ENCODE data around the gene SCGB1C2.

- no peak for TF ChIP-seq CTCF (IDR thresholded peaks at IDR 0.05)
- TF ChIP-seq POLR2A (IDR thresholded peaks at IDR 0.05) = no peak
These were observed 10.7 kb downstream of the SCGB1C2 start for GRCh38 chr17:147796-148740.
